Measurements from ENCODE around the gene SLC9A1.

GRCh38 chr1:27092888-27093287 lies 62.0 kb downstream of the SLC9A1 start:
- TF ChIP-seq CTCF (IDR thresholded peaks at IDR 0.05) (no peak), ZFX (IDR thresholded peaks at IDR 0.05; ENCODE audit: borderline replicate concordance) (no peak)
